CD14-positive monocyte (primary cell): Measurements from ENCODE around the gene MRM3. TPM values are rescaled to one million over a fixed set of nuclear protein-coding genes. Genes with fewer than 3 reads are reported as not detected.

Source experiments
- DNase-seq, 3 donors: peaks; one replicate each; pipeline ENCODE4 v3.0.0-alpha.2; 2011 to 2022
- H2AFZ ChIP-seq: 2 replicates; pipeline ENCODE4 v1.6.0; 2012; ENCODE audit warnings: mild to moderate bottlenecking, low read depth, low read length, inconsistent platforms; ENCODE audit not compliant: insufficient read depth, poor library complexity, severe bottlenecking
- H3K27ac ChIP-seq, 2 donors: 1 replicate in 1 of 2; 2 replicates in 1 of 2; pipeline ENCODE4 v1.5.1; 2012 to 2013; ENCODE audit warnings: low read length in 2 of 2, control low read depth in 1 of 2, inconsistent platforms in 1 of 2, low read depth in 1 of 2, mild to moderate bottlenecking in 1 of 2
- H3K27me3 ChIP-seq, 2 donors: one replicate each; pipeline versions ENCODE4 v1.6.0 to v1.6.1; 2011 to 2013; ENCODE audit warnings: low read length in 2 of 2; ENCODE audit not compliant: control insufficient read depth in 2 of 2, insufficient read depth in 2 of 2
- H3K36me3 ChIP-seq, 2 donors: replicated peaks in 1 of 2; 1 replicate in 1 of 2; 2 replicates in 1 of 2; pipeline versions ENCODE4 v1.5.1 to v1.6.1; 2012 to 2013; ENCODE audit warnings: low read length in 2 of 2, control low read depth in 1 of 2, inconsistent platforms in 1 of 2, mild to moderate bottlenecking in 1 of 2; ENCODE audit not compliant: insufficient read depth in 2 of 2, control insufficient read depth in 1 of 2
- H3K4me1 ChIP-seq, 2 donors: 1 replicate in 1 of 2; 2 replicates in 1 of 2; pipeline versions ENCODE4 v1.5.1 to v1.6.1; 2012 to 2013; ENCODE audit warnings: low read length in 2 of 2, control low read depth in 1 of 2, inconsistent platforms in 1 of 2, mild to moderate bottlenecking in 1 of 2, moderate library complexity in 1 of 2; ENCODE audit not compliant: insufficient read depth in 2 of 2, control insufficient read depth in 1 of 2
- H3K4me2 ChIP-seq: replicated peaks from 2 replicates; pipeline ENCODE3; 2012; ENCODE audit warnings: low read length, moderate library complexity, mild to moderate bottlenecking; ENCODE audit not compliant: poor library complexity, severe bottlenecking; ENCODE audit errors: extremely low read depth
- H3K4me3 ChIP-seq, 3 experiments: fragments of 200-600 bp in 1 of 3; sonication (generic) in 1 of 3; replicated peaks in 1 of 3; 1 replicate in 2 of 3; 2 replicates in 1 of 3; pipeline ENCODE4 v1.5.1; 2011 to 2013; ENCODE audit warnings: low read length in 3 of 3, mild to moderate bottlenecking in 3 of 3, control low read depth in 2 of 3, low read depth in 2 of 3, inconsistent platforms in 1 of 3, moderate library complexity in 1 of 3
- H3K79me2 ChIP-seq: 2 replicates; pipeline ENCODE4 v1.6.0; 2012; ENCODE audit warnings: mild to moderate bottlenecking, control low read depth, inconsistent platforms, low read length, moderate library complexity; ENCODE audit not compliant: insufficient read depth
- H3K9ac ChIP-seq: 2 replicates; pipeline ENCODE4 v1.6.0; 2017; ENCODE audit warnings: low read length, mild to moderate bottlenecking; ENCODE audit not compliant: insufficient read depth, poor library complexity, severe bottlenecking
- H3K9me3 ChIP-seq, 2 donors: replicated peaks in 1 of 2; 1 replicate in 1 of 2; 2 replicates in 1 of 2; pipeline versions ENCODE4 v1.5.1 to v1.6.1; 2012 to 2013; ENCODE audit warnings: low read length in 2 of 2, control low read depth in 1 of 2; ENCODE audit not compliant: control insufficient read depth in 1 of 2, insufficient read depth in 1 of 2
- H4K20me1 ChIP-seq: 2 replicates; pipeline ENCODE4 v1.6.0; 2012; ENCODE audit warnings: mild to moderate bottlenecking, low read length, control low read depth, moderate library complexity; ENCODE audit not compliant: insufficient read depth
- H3K27ac Mint-ChIP-seq, 7 donors: one replicate each; pipeline ENCODE4 v1.8.0; 2020; ENCODE audit warnings: mild to moderate bottlenecking in 7 of 7, mixed read lengths in 7 of 7, moderate library complexity in 6 of 7, inconsistent platforms in 2 of 7
- H3K27me3 Mint-ChIP-seq, 3 donors: one replicate each; pipeline ENCODE4 v1.8.0; 2021 to 2022; ENCODE audit warnings: low read depth in 3 of 3, mild to moderate bottlenecking in 3 of 3, mixed read lengths in 3 of 3, moderate library complexity in 3 of 3, inconsistent platforms in 1 of 3
- H3K36me3 Mint-ChIP-seq, 2 donors: one replicate each; pipeline ENCODE4 v1.8.0; 2020; ENCODE audit warnings: mixed read lengths in 2 of 2, inconsistent platforms in 1 of 2, mild to moderate bottlenecking in 1 of 2
- H3K4me1 Mint-ChIP-seq: one replicate; pipeline ENCODE4 v1.8.0; 2020; ENCODE audit warnings: mild to moderate bottlenecking, mixed read lengths
- H3K4me3 Mint-ChIP-seq, 2 donors: one replicate each; pipeline ENCODE4 v1.8.0; 2020; ENCODE audit warnings: mild to moderate bottlenecking in 2 of 2, mixed read lengths in 2 of 2, moderate library complexity in 1 of 2
- H3K9me3 Mint-ChIP-seq, 7 donors: one replicate each; pipeline ENCODE4 v1.8.0; 2020 to 2022; ENCODE audit warnings: mixed read lengths in 7 of 7, mild to moderate bottlenecking in 6 of 7, moderate library complexity in 6 of 7, inconsistent platforms in 2 of 7
- CTCF ChIP-seq: fragments of 200-600 bp; IDR thresholded peaks from one replicate; pipeline ENCODE4 v1.8.0; 2022; ENCODE audit warnings: antibody characterized with exemption, mild to moderate bottlenecking
- WGBS: methylation state at CpG from one replicate; pipeline ENCODE4 v1.1.5; 2013; ENCODE audit warnings: missing lambda C conversion rate; ENCODE audit not compliant: insufficient coverage; 5-methylcytosine and 5-hydroxymethylcytosine counted together
- intact Hi-C, 2 donors: fragments of 100-400 bp; cut with micrococcal nuclease; formaldehyde crosslinking; loops; one replicate each; pipeline versions ENCODE4 v1.15.0 to v1.15.1; 2023
- polyA plus RNA-seq, 3 donors: library from polyadenylated mRNA; depleted of rRNA in 1 of 3; unstranded in 2 of 3; stranded (reverse) in 1 of 3; fragments of 300-500 nt in 2 of 3; fragments of >200 nt in 1 of 3; fragmentation: Illumina TruSeq in 2 of 3; gene quantifications; 1 replicate in 2 of 3; 2 replicates in 1 of 3; pipeline ENCODE4 v1.2.3, GENCODE V29; 2012 to 2021

Gene MRM3
- polyA plus RNA-seq, 3 donors, result 9.3 to 15.4 (median 12.8) TPM

GRCh38 chr17:799261-799660 lies 17.1 kb downstream of the MRM3 start:
- H2AFZ ChIP-seq, result no peak overlapping the region
- H3K27me3 Mint-ChIP-seq, result peaks cover 2 to 18% (median 9%) of the 10 kb centered on the region in 3 donors
- H3K4me1 Mint-ChIP-seq, result peaks cover 7% of the 10 kb centered on the region
- H3K4me2 ChIP-seq, result no peak overlapping the region
- no peak overlapping the region for H3K4me3 ChIP-seq
- H3K4me3 Mint-ChIP-seq, result no peak overlapping the region
- H3K9me3 Mint-ChIP-seq, result peaks cover 0 to 3% (median 0%) of the 10 kb centered on the region in 7 donors
- no peak overlapping the region for H3K9ac ChIP-seq
- TF ChIP-seq CTCF, result no peak
- no peak overlapping the region for H3K27ac Mint-ChIP-seq
- no peaks in the 10 kb centered on the region for H3K27me3 ChIP-seq
- no peaks in the 10 kb centered on the region for H3K9me3 ChIP-seq
- no peak for DNase-seq
- 95% methylated on average over 6 of the region's 11 CpGs for WGBS
- H4K20me1 ChIP-seq, result no peaks in the 10 kb centered on the region
- no peak overlapping the region for H3K27ac ChIP-seq
- intact Hi-C loops, result loop anchor here (5.0 kb wide), 2 partner anchors 183 to 198 kb away; partner anchors contain the start of gene TIMM22 (in 1 of the 2)
- H3K36me3 ChIP-seq, result no peaks in the 10 kb centered on the region
- no peaks in the 10 kb centered on the region for H3K36me3 Mint-ChIP-seq
- no peaks in the 10 kb centered on the region for H3K79me2 ChIP-seq
- no peaks in the 10 kb centered on the region for H3K4me1 ChIP-seq

- no peaks in the 10 kb centered on the region for H3K4me1 ChIP-seq
- Mint-ChIP-seq H3K27ac (peak overlapping the region in 1 of 7 donors; percentile 64), H3K36me3 (no peaks in the 10 kb centered on the region), H3K4me3 (no peak overlapping the region), H3K9me3 (no peaks in the 10 kb centered on the region), H3K27me3 (peaks cover 2 to 17% (median 8%) of the 10 kb centered on the region in 3 donors), H3K4me1 (no peaks in the 10 kb centered on the region)
- H3K4me3 ChIP-seq, result no peak overlapping the region
- H3K9me3 ChIP-seq, result no peaks in the 10 kb centered on the region
- no peak overlapping the region for H2AFZ ChIP-seq
- H4K20me1 ChIP-seq, result no peaks in the 10 kb centered on the region
- H3K36me3 ChIP-seq, result no peaks in the 10 kb centered on the region
- DNase-seq, result no peak
- no peak overlapping the region for H3K9ac ChIP-seq
- H3K4me2 ChIP-seq, result no peak overlapping the region
- no peaks in the 10 kb centered on the region for H3K79me2 ChIP-seq
- 94% methylated on average over 31 of the region's 39 CpGs for WGBS
- TF ChIP-seq CTCF, result no peak
- intact Hi-C loops, result no loop called here
- no peak overlapping the region for H3K27ac ChIP-seq
- no peaks in the 10 kb centered on the region for H3K27me3 ChIP-seq
Measured at GRCh38 chr17:800446-801242, 18.5 kb downstream of the MRM3 start.
